GM19193 (cell line): ENCODE results near the gene RBFOX1.

Experiments
- POLR2A ChIP-seq: IDR thresholded peaks from 4 replicates; pipeline ENCODE4 v1.6.1; 2011; ENCODE audit not compliant: insufficient read depth, insufficient read length; ENCODE audit errors: extremely low read depth

Gene RBFOX1

DNA sequence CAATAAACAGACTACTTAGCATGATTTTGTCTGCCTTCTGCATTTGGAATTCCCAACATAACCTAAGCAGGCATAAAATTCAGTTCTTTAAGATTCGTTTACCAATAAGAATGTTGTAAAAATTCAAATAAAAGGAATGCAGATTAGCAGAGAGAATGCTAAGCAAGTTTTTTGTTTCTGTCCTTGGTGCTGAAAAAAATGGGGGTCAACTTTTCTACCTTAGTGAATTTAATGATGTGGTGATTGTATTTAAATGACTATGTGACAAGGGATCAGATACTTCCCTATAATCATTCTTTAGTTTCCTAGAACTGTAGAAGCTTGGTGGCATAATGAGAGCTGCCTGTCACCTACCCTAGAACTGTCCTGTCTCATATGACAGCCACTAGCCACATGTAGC, 159.5 kb downstream of the RBFOX1 start:
- TF ChIP-seq POLR2A, result no peak

DNA sequence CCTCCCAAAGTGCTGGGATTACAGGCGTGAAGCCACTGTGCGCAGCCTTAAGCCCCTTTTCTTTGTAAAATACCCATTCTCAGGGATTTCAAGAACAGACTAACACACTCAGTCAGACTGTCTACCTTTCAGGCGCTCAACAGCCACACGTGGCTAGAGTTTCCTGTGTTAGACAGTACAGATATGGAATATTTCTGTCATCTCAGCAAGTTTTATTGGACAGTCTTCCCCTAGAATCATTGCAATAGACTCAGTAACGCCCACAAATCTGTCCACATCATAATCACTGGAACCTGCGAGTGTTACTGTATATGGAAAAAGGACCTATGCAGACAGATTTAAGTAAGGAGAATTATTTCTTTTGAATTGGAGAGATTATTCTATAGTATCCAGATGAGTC, 160.5 kb downstream of the RBFOX1 start:
- TF ChIP-seq POLR2A, result no peak

DNA sequence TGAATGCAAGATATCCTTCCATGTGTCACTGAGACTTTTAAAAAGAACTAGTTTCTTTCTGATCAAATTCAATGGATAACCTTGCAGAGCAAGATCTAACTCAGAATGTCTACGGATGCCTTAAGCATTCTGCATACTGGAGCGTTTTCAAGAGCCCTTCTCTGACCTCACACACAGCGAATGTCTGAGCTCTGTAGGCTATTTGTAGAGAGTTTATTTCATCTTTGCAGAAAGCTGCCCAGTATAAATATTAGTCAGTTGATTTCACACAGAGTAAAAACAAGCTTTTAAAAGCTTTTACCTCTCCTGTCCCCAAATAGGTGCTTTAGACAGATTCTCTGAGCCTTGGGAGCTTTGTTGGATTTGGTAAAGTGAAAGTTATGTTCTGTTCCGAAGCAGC, 165.0 kb downstream of the RBFOX1 start:
- TF ChIP-seq POLR2A, result no peak

DNA sequence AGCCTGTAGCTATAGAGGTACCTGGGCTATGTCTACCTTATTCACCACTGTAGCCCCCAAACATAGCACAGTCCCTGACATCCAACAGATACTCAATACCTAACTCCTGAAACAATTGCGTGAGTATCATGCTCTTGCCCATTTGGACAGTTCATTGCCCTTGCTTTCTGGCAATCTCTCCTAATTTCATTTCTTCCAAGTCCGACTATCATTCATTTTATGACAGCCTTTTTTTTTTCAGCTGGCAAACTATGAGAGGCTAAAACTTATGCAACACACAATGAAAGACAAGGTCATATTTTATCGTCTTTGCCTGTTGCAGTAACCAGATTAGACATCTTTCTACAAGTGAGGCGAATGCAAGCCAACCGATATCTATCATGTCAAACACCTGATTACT, 169.2 kb downstream of the RBFOX1 start:
- TF ChIP-seq POLR2A, result no peak

DNA sequence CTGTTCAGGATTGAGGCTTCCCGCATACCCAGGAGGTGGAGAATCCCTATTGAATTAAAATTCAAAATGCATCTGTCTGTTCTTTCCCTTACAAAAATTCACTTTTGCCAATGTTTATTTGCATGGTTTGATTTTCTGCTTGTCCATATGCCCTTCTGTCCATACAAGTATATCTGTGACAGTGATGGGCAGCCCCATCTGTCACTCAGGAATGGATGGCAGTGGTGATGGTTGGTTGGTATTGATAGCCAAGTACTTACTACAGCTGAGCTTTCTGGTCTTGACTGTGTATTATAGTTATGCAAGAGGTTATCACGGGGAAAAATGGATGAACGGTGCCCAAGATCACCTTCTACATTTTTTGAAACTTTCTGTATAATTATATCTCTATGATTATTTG, 171.0 kb downstream of the RBFOX1 start:
- no peak for TF ChIP-seq POLR2A

DNA sequence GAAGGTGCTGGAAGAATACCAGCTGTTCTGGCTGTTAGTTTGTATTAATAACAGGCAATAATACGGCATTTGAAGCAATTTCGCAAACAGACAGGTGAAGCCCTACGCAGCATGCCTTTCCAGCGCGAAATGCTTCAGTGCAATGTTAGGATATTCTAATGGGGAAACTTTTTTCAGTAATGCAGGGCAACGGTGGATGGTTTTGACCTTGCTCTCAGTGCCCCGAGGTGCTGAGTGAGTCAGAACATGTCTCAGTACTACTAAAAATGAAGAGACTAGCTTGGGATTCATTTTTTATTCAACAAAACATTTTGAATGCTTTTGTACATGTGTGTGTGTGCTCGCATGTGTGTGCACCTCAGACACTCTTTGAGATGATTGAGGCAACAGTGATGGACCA, 172.2 kb downstream of the RBFOX1 start:
- no peak for TF ChIP-seq POLR2A

DNA sequence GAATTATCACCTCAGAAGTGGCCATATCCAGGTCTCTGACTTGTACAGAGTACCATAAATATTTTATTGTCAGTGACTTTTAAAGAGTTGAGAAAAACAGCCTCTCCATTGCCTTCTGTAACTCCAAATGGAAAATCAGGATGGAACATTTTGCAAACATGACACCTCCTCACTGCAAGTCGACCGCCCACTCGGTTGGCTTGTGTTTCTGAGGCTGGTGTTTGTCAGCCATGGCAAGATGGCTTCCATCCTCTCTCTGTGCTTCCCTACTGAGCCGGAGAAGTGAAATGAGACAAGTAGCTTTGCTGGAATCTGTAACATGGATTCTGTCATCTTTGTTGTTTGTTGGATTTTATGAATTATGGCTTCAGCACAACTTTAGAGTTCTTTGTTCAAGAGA, 172.8 kb downstream of the RBFOX1 start:
- TF ChIP-seq POLR2A, result no peak

DNA sequence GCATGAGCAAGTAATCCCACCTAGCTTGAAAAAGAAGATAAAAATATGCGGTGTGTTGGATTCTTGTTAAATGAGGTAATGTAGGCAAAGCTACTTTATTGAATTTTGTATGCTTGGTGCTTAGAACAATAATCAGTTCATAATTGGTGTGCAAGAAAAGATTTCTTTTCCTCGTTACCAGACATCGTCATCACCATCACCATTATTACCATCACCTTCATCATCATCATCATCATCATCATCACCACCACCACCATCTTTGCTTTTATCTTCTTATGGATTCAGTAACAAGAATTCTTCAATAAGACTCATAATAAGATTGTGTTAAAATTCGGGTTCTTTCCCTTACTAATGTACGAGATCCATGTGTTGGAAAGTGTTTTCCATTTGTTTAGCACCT, 173.7 kb downstream of the RBFOX1 start:
- TF ChIP-seq POLR2A, result no peak

DNA sequence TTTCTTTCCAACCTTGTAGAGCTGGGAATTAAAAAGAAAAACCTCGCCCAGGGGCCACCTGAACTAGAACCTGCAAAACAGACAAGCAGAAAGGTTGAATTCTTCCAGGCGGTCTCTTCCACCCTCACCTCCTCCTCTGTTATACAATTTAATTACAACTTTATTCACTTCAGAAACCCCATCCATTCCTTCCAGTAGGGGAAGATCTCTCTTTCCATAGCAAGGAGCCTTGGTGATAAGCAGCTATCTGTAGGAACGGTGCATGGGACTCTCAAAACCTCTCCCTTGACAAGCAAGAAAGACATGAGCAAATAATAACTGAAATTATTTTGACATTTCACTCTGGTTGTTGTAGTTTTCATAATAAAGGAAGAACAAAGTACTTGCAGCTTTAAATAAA, 176.0 kb downstream of the RBFOX1 start:
- TF ChIP-seq POLR2A, result no peak

DNA sequence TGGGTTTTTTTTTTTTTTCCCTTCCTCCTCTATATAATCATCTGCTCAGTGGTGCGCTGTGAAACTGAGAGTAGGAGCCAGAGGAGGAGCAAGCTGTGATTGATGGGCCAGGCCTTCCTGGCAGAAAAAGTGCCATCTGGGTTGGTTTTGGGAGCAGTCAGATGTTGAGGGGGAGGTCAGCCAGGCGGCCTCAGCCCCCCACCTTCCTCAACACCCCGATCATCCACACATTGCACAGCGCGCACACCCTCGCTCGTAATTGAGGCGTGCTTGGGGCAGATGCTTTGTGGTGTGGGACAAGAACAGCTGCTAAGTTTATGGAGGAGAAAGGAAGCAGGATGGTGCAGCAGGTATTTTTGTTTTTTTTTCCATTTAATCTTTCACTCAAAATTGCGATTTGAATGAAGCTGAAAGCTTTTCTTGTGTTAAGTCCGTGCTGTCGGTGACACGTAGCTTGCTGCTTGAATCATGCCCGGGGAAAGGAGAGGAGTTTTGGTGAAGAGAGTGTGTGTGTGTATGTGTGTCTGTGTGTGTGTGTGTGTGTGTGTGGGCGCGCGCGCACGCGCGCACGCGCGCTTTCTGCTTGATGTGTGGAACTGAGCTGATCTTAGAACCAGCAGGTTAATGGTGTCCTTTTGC, 177.4 kb downstream of the RBFOX1 start:
- no peak for TF ChIP-seq POLR2A

DNA sequence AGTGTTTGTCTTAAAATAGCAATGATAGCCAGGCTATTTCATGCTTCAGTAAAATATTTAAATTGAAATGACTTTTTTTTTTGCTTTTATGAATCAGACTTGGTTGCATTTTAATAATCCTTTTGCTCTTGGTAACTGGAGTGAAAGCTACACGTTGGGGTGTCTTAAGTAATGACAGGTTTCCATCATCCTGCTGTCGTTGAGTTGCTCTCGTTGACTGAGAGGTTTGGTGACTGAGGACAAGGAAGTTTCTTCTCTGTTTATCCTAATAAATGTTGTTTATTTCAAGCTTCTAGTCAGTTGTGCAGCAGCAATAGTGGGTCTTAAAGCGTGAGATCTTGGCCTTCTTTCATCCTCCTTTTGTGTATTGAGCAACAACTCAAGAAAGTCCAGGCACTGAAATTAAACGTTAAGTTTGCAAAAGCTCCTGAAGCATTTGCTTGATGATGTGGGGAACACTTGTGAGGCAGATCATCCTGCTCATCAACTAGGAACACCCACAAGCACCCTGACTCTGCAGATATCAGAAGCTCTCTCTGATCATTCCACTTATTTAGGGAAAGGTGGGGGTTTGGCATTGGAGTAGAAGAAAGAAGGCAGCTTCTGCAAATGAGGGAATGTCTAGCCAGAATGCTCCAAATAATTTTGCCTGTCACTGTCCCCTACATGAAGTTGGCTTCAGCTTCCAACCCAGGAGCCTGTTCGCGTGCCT, 179.1 kb downstream of the RBFOX1 start:
- no peak for TF ChIP-seq POLR2A

DNA sequence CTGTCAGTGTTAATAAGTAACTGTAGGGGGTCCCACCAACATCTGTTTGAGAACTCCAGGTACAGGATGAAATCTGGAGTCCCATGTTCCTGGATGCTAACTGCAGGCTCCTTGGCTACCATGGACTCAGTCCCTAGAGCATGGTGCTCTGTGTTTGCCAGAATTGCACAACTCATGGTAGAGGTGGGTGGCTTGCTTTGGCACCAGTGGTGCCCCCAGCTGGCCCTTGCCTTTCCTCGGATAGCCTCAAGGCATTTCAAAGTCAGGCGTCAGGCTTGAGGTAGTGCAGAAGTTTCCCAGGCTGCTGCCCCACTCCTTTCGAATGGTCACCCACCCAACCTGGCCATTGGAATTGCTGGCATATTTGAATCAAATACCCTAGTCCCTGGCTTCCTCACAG, 179.9 kb downstream of the RBFOX1 start:
- TF ChIP-seq POLR2A, result no peak

DNA sequence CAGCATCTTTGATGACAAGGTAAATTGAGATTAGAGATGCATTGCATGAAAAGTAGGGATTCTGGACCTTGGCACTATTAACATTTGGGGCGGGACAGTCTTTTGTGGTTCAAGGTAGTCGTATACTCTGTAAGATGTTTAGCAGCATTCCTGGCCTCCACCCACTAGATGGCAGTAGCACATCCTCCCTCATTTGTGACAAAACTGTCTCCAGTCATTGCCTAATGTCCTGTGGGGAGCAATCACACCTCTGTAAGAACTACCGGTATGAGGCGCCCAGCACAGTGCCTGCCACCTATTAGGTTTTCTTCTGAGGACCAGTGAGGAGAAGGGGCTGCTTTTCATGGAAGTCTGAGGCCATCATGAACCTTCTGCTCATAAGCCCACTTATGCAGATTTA, 180.8 kb downstream of the RBFOX1 start:
- TF ChIP-seq POLR2A, result no peak

DNA sequence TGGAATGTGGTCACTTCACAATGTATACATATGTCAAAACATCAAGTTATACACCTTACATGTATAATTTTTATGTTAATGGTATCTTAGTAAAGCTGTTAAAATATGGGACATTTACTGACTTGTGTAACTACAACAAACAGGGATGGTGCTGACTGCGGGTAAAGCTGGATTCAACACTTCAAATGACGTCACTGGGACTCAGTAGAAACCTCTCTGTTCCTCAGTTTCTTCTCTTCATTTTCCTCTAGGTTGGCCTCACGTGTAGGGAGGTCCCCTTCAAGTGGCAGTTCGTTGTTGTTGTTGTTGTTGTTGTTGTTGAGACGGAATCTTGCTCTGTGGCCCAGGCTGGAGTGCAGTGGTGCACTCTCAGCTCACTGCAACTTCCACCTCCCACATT, 182.9 kb downstream of the RBFOX1 start:
- no peak for TF ChIP-seq POLR2A

DNA sequence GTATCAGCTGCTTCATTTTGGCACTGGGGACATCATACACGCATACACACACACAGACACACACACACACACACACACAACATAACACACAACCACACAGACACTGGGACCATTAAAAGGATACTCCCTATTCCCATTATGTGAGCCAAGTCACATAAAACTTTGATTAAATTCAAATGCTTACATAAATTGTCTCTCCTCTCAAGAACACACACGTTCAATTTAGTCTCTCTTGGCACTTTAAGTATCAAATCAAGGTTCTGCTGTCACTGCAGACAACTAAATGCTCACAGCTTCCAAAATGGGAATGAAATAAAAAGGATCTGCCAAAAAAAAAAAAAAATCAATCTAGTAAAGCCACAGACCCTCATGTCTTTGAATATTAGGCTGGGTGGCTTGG, 184.9 kb downstream of the RBFOX1 start:
- TF ChIP-seq POLR2A, result no peak

DNA sequence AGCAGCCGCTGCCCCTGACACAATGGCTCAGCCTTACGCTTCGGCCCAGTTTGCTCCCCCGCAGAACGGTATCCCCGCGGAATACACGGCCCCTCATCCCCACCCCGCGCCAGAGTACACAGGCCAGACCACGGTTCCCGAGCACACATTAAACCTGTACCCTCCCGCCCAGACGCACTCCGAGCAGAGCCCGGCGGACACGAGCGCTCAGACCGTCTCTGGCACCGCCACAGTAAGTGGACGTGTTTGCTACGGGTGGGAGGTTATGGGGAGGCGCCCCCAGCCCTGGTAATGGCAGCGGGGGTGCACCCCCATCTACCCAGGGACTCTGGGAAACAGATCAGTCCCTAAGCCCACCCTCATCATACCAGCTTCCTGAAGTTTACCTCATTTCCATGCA, 185.5 kb downstream of the RBFOX1 start:
- no peak for TF ChIP-seq POLR2A

DNA sequence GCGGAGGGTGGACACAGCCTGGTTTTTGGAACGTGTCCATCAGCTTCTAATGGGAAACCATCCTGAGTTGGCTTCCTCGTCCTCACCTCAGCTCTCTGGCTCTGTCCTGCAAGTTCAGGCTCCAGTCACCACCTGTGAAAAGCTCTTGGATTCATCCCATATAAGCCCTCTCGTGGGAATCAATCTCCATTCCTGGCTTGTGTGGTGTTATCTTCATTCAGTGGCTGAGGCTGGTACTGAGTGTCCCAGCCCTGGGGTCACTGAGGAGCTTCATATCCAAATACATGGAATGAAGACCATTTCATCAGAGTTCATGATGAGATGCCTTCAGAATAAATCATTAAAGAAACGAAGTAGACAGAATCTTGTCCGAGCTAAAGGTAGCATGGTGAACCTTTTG, 189.2 kb downstream of the RBFOX1 start:
- TF ChIP-seq POLR2A, result no peak
